SJCRH30 (cell line): ENCODE results near the gene DUSP14. TPM values are rescaled to one million over a fixed set of nuclear protein-coding genes. Genes with fewer than 3 reads are reported as not detected.

Experiments used
- DNase-seq, 2 experiments: peaks; one replicate each; pipeline ENCODE4 v3.0.0-alpha.2; 2015 to 2020
- H3K27ac ChIP-seq: fragments of 250-450 bp; sonication (Bioruptor Pico); 2 replicates; pipeline ENCODE4 v1.5.1; 2020; ENCODE audit warnings: mild to moderate bottlenecking, moderate library complexity
- H3K27me3 ChIP-seq: fragments of 250-450 bp; sonication (Bioruptor Pico); 2 replicates; pipeline ENCODE4 v1.5.1; 2020; ENCODE audit warnings: mild to moderate bottlenecking, moderate library complexity
- H3K36me3 ChIP-seq: fragments of 250-450 bp; sonication (Bioruptor Pico); 2 replicates; pipeline ENCODE4 v1.5.1; 2020; ENCODE audit warnings: mild to moderate bottlenecking, moderate library complexity
- H3K4me1 ChIP-seq: fragments of 250-450 bp; sonication (Bioruptor Pico); 2 replicates; pipeline ENCODE4 v1.5.1; 2020; ENCODE audit warnings: mild to moderate bottlenecking, moderate library complexity
- H3K4me3 ChIP-seq: fragments of 250-450 bp; sonication (Bioruptor Pico); 2 replicates; pipeline ENCODE4 v1.5.1; 2020; ENCODE audit warnings: mild to moderate bottlenecking, moderate library complexity
- H3K9me3 ChIP-seq: fragments of 250-450 bp; sonication (Bioruptor Pico); replicated peaks from 2 replicates; pipeline ENCODE4 v1.5.1; 2020; ENCODE audit warnings: mild to moderate bottlenecking, moderate library complexity
- total RNA-seq: library from RNA; depleted of rRNA; stranded (reverse); fragments of >200 nt; shearing (Covaris generic); gene quantifications from 2 replicates; pipeline ENCODE4 v1.2.3, GENCODE V29; 2014; rRNA removed

Gene DUSP14
- total RNA-seq, 1 experiment from 2014 or later = 24.6 TPM

GRCh38 chr17:37546302-37546701 is 56.6 kb downstream of the DUSP14 start:
- peaks cover 16% of the 10 kb centered on the region for H3K36me3 ChIP-seq
- DNase-seq = no peak
- H3K4me3 ChIP-seq = no peak overlapping the region
- H3K4me1 ChIP-seq = no peaks in the 10 kb centered on the region
- no peaks in the 10 kb centered on the region for H3K27me3 ChIP-seq
- H3K9me3 ChIP-seq = no peaks in the 10 kb centered on the region
- no peak overlapping the region for H3K27ac ChIP-seq

GRCh38 chr17:37547986-37548385 is 58.3 kb downstream of the DUSP14 start:
- Histone ChIP-seq H3K9me3 (no peaks in the 10 kb centered on the region), H3K36me3 (peaks cover 7% of the 10 kb centered on the region), H3K27ac (no peak overlapping the region), H3K4me1 (no peaks in the 10 kb centered on the region), H3K27me3 (no peaks in the 10 kb centered on the region), H3K4me3 (no peak overlapping the region)
- no peak for DNase-seq

- no peak for DNase-seq
- H3K36me3 ChIP-seq = peaks cover 10% of the 10 kb centered on the region
Measured at GRCh38 chr17:37551788-37552187, 62.1 kb downstream of the DUSP14 start.

GRCh38 chr17:37553401-37553966 is 63.8 kb downstream of the DUSP14 start:
- Histone ChIP-seq H3K36me3 (peaks cover 12% of the 10 kb centered on the region), H3K4me3 (no peak overlapping the region), H3K27me3 (no peaks in the 10 kb centered on the region), H3K4me1 (0 out of 2 replicates have a peak, but pooled peaks cover 4% of the 10 kb centered on the region), H3K27ac (no peak overlapping the region), H3K9me3 (no peaks in the 10 kb centered on the region)
- DNase-seq = no peak

More at GRCh38 chr17:37551788-37552187, 62.1 kb downstream of the DUSP14 start:
- Histone ChIP-seq H3K9me3 (no peaks in the 10 kb centered on the region), H3K27me3 (no peaks in the 10 kb centered on the region), H3K4me3 (no peak overlapping the region), H3K4me1 (0 out of 2 replicates have a peak, but pooled peaks cover 2% of the 10 kb centered on the region), H3K27ac (no peak overlapping the region)

- no peak overlapping the region for H3K4me3 ChIP-seq
- no peaks in the 10 kb centered on the region for H3K27me3 ChIP-seq
- peaks cover 10% of the 10 kb centered on the region for H3K36me3 ChIP-seq
- no peak for DNase-seq
- 0 out of 2 replicates have a peak, but pooled peaks cover 4% of the 10 kb centered on the region for H3K4me1 ChIP-seq
- H3K9me3 ChIP-seq = no peaks in the 10 kb centered on the region
- H3K27ac ChIP-seq = no peak overlapping the region
Measured at GRCh38 chr17:37555386-37555785, 65.7 kb downstream of the DUSP14 start.

- no peak for DNase-seq
- Histone ChIP-seq H3K27me3 (no peaks in the 10 kb centered on the region), H3K9me3 (no peaks in the 10 kb centered on the region)
Measured at GRCh38 chr17:37557482-37557881, 67.8 kb downstream of the DUSP14 start.

GRCh38 chr17:37558299-37558698 is 68.6 kb downstream of the DUSP14 start:
- peaks cover 4% of the 10 kb centered on the region; the same call in 1 of the 2 replicates for H3K4me1 ChIP-seq
- peaks cover 16% of the 10 kb centered on the region for H3K36me3 ChIP-seq
- no peak overlapping the region for H3K4me3 ChIP-seq
- no peak for DNase-seq
- no peaks in the 10 kb centered on the region for H3K27me3 ChIP-seq
- no peak overlapping the region for H3K27ac ChIP-seq
- H3K9me3 ChIP-seq = no peaks in the 10 kb centered on the region

More at GRCh38 chr17:37557482-37557881, 67.8 kb downstream of the DUSP14 start:
- H3K4me1 ChIP-seq = peaks cover 4% of the 10 kb centered on the region; the same call in 1 of the 2 replicates
- peaks cover 16% of the 10 kb centered on the region for H3K36me3 ChIP-seq
- no peak overlapping the region for H3K4me3 ChIP-seq
- no peak overlapping the region for H3K27ac ChIP-seq

GRCh38 chr17:37562016-37562745 is 72.5 kb downstream of the DUSP14 start:
- Histone ChIP-seq H3K36me3 (peaks cover 26% of the 10 kb centered on the region), H3K27ac (no peak overlapping the region), H3K27me3 (no peaks in the 10 kb centered on the region), H3K4me3 (no peak overlapping the region), H3K4me1 (no peaks in the 10 kb centered on the region; the same call in 1 of the 2 replicates), H3K9me3 (no peaks in the 10 kb centered on the region)
- DNase-seq = peak; percentile 12 to 52

Other genes with a start within 250 kb of the DUSP14 start
- gene C17orf78, start 113.9 kb upstream of the DUSP14 start, total RNA-seq = not detected in 2 replicates
- gene ACACA, start 83.1 kb upstream of the DUSP14 start, total RNA-seq = 73.2 and 74.0 TPM in 2 replicates
- 24.9 and 32.1 TPM in 2 replicates for gene TADA2A, start 83.0 kb upstream of the DUSP14 start, total RNA-seq
- 14.8 and 16.5 TPM in 2 replicates for gene SYNRG, start 119.5 kb downstream of the DUSP14 start, total RNA-seq
- 29.6 and 32.1 TPM in 2 replicates for gene DDX52, start 153.6 kb downstream of the DUSP14 start, total RNA-seq